RWPE2 (cell line): ENCODE results near the gene EMC8.

Experiments
- ATAC-seq: fragments of 200-7000 bp; cut with Tn5 transposase; 3 replicates; pipeline ENCODE4 v1.9.1; 2021; ENCODE audit warnings: low read depth
- DNase-seq: peaks from one replicate; pipeline ENCODE4 v3.0.0-alpha.2; 2020; ENCODE audit warnings: low spot score
- H3K27ac ChIP-seq: fragments of 450-650 bp; 2 replicates; pipeline ENCODE4 v1.5.1; 2017; ENCODE audit warnings: mild to moderate bottlenecking; ENCODE audit not compliant: poor library complexity, severe bottlenecking
- H3K27me3 ChIP-seq: fragments of 250-450 bp; sonication (Bioruptor Pico); 2 replicates; pipeline ENCODE4 v1.5.1; 2021; ENCODE audit warnings: mild to moderate bottlenecking, moderate library complexity; ENCODE audit not compliant: insufficient read depth, poor library complexity, severe bottlenecking
- H3K36me3 ChIP-seq: fragments of 250-450 bp; sonication (Bioruptor Pico); 2 replicates; pipeline ENCODE4 v1.5.1; 2020; ENCODE audit warnings: low read depth, mild to moderate bottlenecking, moderate library complexity
- H3K4me1 ChIP-seq: fragments of 250-450 bp; sonication (Bioruptor Pico); 2 replicates; pipeline ENCODE4 v1.5.1; 2021; ENCODE audit warnings: mild to moderate bottlenecking, moderate library complexity; ENCODE audit not compliant: insufficient read depth, poor library complexity, severe bottlenecking
- H3K4me3 ChIP-seq: fragments of 250-450 bp; sonication (Bioruptor Pico); 2 replicates; pipeline ENCODE4 v1.5.1; 2021; ENCODE audit warnings: mild to moderate bottlenecking, moderate library complexity; ENCODE audit not compliant: severe bottlenecking
- H3K9me3 ChIP-seq: fragments of 250-450 bp; sonication (Bioruptor Pico); 2 replicates; pipeline ENCODE4 v1.5.1; 2021; ENCODE audit warnings: mild to moderate bottlenecking, moderate library complexity; ENCODE audit not compliant: severe bottlenecking
- CTCF ChIP-seq: fragments of 450-650 bp; IDR thresholded peaks from one replicate; pipeline ENCODE4 v1.5.1; 2017; ENCODE audit warnings: mild to moderate bottlenecking, moderate library complexity; ENCODE audit not compliant: poor library complexity, severe bottlenecking

Gene EMC8

DNA sequence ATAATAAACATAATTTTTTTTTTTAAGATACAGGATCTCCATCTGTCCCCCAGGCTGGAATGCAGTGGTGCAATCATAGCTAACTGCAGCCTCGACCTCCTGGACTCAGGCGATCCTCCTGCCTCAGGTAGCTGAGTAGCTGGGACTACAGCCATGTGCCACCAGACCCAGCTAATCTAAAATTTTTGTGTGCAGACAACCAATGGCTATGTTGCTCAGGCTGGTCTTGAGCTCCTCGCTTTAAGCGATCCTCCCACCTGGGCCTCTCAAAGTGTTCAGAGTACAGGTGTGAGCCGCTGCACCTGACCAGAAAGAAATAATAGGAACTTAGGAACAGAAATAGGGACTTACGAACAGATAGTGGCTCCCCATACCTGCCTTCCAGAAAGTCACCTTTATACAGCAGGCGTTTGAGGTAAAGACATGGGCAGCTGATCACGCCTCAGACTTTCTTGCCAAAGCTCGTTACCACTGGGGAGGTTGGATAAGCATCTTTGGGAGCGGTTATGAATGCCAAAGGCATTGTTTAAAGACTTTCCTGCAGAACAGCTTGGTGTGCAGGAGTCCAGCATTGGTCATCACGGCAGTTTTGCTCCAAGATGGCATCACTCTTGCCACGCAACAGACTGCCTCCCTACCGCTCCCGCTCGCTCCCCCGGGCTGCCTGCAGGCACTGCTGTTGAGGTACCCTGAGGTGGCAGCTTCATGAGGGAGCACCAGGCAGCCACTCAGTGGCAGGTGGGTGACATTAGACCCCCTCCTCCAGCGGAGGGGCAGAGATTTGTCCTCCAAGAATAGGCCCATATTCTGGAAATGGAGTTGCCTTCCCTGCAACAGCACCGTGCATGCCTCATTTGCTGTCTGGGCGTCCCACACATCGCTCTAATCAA, 13.7 kb upstream of the EMC8 start:
- H3K36me3 ChIP-seq, result no peaks in the 10 kb centered on the region
- no peak overlapping the region for H3K27ac ChIP-seq
- no peak for TF ChIP-seq CTCF
- H3K9me3 ChIP-seq, result no peaks in the 10 kb centered on the region
- peaks cover 33% of the 10 kb centered on the region for H3K27me3 ChIP-seq
- H3K4me3 ChIP-seq, result no peak overlapping the region
- DNase-seq (no peak), ATAC-seq (no peak)
- H3K4me1 ChIP-seq, result no peaks in the 10 kb centered on the region

- H3K9me3 ChIP-seq, result no peaks in the 10 kb centered on the region
- no peak overlapping the region for H3K4me3 ChIP-seq
- H3K4me1 ChIP-seq, result no peaks in the 10 kb centered on the region
- H3K27me3 ChIP-seq, result peaks cover 33% of the 10 kb centered on the region
- TF ChIP-seq CTCF, result no peak
- ATAC-seq, result no peak; the same call in 2 of the 3 replicates
- no peak for DNase-seq
- no peak overlapping the region for H3K27ac ChIP-seq
- H3K36me3 ChIP-seq, result peaks cover under 1% of the 10 kb centered on the region; the same call in 1 of the 2 replicates
These were observed 12.9 kb upstream of the EMC8 start for GRCh38 chr16:85812031-85812807.

DNA sequence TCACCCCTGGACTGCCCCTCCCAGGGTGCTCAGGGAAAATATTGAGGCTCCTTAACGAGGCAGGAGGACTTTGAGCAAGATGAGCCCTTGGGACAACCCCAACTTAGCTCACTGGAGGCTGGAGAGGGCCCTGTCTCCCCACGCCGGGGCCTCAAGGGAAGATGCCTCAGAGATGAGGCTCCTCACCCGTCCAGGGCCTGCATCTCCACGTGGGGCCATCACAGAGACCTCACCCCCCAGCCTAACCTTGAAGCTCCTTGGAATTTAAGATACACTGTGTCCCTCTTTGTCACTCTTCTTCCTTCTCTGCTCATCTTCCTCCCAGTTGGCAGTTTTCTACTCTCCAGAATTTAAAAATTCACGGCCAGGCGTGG, 11.4 kb upstream of the EMC8 start:
- Histone ChIP-seq H3K27me3 (peaks cover 33% of the 10 kb centered on the region), H3K4me3 (no peak overlapping the region), H3K36me3 (peaks cover 15% of the 10 kb centered on the region), H3K27ac (no peak overlapping the region), H3K4me1 (no peaks in the 10 kb centered on the region), H3K9me3 (no peaks in the 10 kb centered on the region)
- TF ChIP-seq CTCF, result no peak
- ATAC-seq (no peak), DNase-seq (no peak)

DNA sequence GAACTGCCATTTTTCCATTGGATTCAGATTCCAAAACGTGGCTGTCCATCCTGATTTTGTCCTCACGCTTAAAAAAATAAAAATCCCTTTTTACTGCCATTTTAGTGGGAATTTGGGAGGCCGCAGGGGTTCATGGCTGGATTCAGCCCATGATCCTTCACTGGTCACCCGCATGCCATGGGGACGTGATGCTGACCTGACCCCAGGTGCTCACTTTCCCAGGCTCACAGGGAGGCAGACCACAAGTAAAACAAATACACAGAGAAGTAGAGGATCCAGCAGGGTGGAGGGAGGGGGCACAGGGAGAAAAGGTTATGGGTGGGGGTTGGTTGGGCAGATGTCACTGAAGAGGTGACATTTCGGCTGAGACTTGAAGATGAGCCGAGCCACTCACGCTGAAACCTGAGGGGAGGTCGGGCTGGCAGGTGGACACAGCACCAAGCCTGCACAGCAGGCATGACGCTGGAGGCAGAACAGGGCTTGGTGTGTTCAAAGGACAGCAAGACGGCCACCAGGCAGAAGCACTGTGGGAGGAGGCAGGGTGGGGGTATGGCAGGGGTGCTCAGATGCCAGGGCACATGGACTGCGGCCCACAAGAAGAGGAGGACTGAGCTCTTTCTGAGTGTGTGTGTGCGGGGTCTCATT, 10.9 kb upstream of the EMC8 start:
- Histone ChIP-seq H3K36me3 (peaks cover 20% of the 10 kb centered on the region), H3K27me3 (peaks cover 33% of the 10 kb centered on the region), H3K9me3 (no peaks in the 10 kb centered on the region), H3K4me3 (no peak overlapping the region), H3K27ac (no peak overlapping the region), H3K4me1 (no peaks in the 10 kb centered on the region)
- DNase-seq (no peak), ATAC-seq (no peak)
- no peak for TF ChIP-seq CTCF
